Loucy (cell line): Measurements from ENCODE around the gene FKBP6.
"Not testable (repeated sequence)": the region's sequence is repeated elsewhere in the genome, so short reads cannot be mapped to it uniquely, and the experiment has no call there.

Experiments
- H2AFZ ChIP-seq: fragments of 200-600 bp; sonication (generic); 2 replicates; pipeline ENCODE4 v1.6.0; 2016; ENCODE audit warnings: antibody characterized with exemption, mild to moderate bottlenecking, low read length, moderate library complexity
- H3F3A ChIP-seq: fragments of 200-600 bp; 2 replicates; pipeline ENCODE4 v1.6.0; 2016; ENCODE audit warnings: antibody characterized with exemption, low read depth, mild to moderate bottlenecking
- H3K27me3 ChIP-seq: fragments of 200-600 bp; sonication (generic); 2 replicates; pipeline ENCODE4 v1.6.1; 2014; ENCODE audit warnings: low read length, mild to moderate bottlenecking; ENCODE audit not compliant: insufficient read depth, poor library complexity, severe bottlenecking
- H3K36me3 ChIP-seq: fragments of 200-600 bp; sonication (generic); 2 replicates; pipeline ENCODE4 v1.6.1; 2016; ENCODE audit warnings: low read length; ENCODE audit not compliant: insufficient read depth
- H3K4me1 ChIP-seq: fragments of 200-600 bp; sonication (generic); 2 replicates; pipeline ENCODE4 v1.5.1; 2014; ENCODE audit warnings: low read length, mild to moderate bottlenecking; ENCODE audit not compliant: insufficient read depth, poor library complexity, severe bottlenecking
- H3K4me2 ChIP-seq: fragments of 200-600 bp; sonication (generic); 2 replicates; pipeline ENCODE4 v1.6.0; 2014; ENCODE audit warnings: antibody characterized with exemption, low read length, low read depth, mild to moderate bottlenecking; ENCODE audit not compliant: poor library complexity, severe bottlenecking
- H3K4me3 ChIP-seq: fragments of 200-600 bp; sonication (generic); 2 replicates; pipeline ENCODE4 v1.5.1; 2014; ENCODE audit warnings: low read length, mild to moderate bottlenecking, mixed read lengths; ENCODE audit not compliant: poor library complexity, severe bottlenecking
- H3K79me2 ChIP-seq: fragments of 200-600 bp; sonication (generic); 2 replicates; pipeline ENCODE4 v1.6.1; 2014; ENCODE audit warnings: low read length; ENCODE audit not compliant: insufficient read depth
- H3K9ac ChIP-seq: fragments of 200-600 bp; sonication (generic); 2 replicates; pipeline ENCODE4 v1.6.0; 2014; ENCODE audit warnings: mild to moderate bottlenecking, low read depth, low read length, moderate library complexity; ENCODE audit not compliant: poor library complexity, severe bottlenecking
- H3K9me2 ChIP-seq: fragments of 200-600 bp; sonication (generic); replicated peaks from 2 replicates; pipeline ENCODE4 v1.6.1; 2016; ENCODE audit warnings: low read depth, low read length, mixed read lengths
- H3K9me3 ChIP-seq: fragments of 200-600 bp; sonication (generic); 2 replicates; pipeline ENCODE4 v1.6.1; 2014; ENCODE audit warnings: mild to moderate bottlenecking, antibody characterized with exemption, low read length, low read depth; ENCODE audit not compliant: insufficient read depth
- H4K20me1 ChIP-seq: fragments of 200-600 bp; sonication (generic); 2 replicates; pipeline ENCODE4 v1.6.0; 2014; ENCODE audit warnings: antibody characterized with exemption, low read length, mild to moderate bottlenecking; ENCODE audit not compliant: insufficient read depth, poor library complexity, severe bottlenecking
- CTCF ChIP-seq: fragments of 200-600 bp; sonication (generic); conservative IDR thresholded peaks from 2 replicates; pipeline ENCODE4 v1.5.1; 2014; ENCODE audit warnings: mild to moderate bottlenecking, antibody characterized with exemption, low read length
- EZH2phosphoT487 ChIP-seq: fragments of 200-600 bp; IDR thresholded peaks from 2 replicates; pipeline ENCODE4 v1.6.1; 2018; ENCODE audit warnings: antibody characterized with exemption, mild to moderate bottlenecking, moderate library complexity, borderline replicate concordance

Gene FKBP6

GRCh38 chr7:73358590-73359275 lies 30.8 kb downstream of the FKBP6 start:
- Histone ChIP-seq H2AFZ (0 out of 2 replicates have a peak overlapping the region, but pooled peaks have one; percentile 43), H3K4me3 (no peak overlapping the region), H3K79me2 (no peaks in the 10 kb centered on the region), H3K9me2 (no peaks in the 10 kb centered on the region), H3K9ac (no peak overlapping the region), H3F3A (no peaks in the 10 kb centered on the region), H3K4me2 (no peak overlapping the region), H4K20me1 (no peaks in the 10 kb centered on the region), H3K4me1 (no peaks in the 10 kb centered on the region), H3K27me3 (no peaks in the 10 kb centered on the region), H3K36me3 (no peaks in the 10 kb centered on the region), H3K9me3 (no peaks in the 10 kb centered on the region)
- TF ChIP-seq EZH2phosphoT487 (no peak), CTCF (no peak)

- TF ChIP-seq CTCF (no peak), EZH2phosphoT487 (no peak)
Measured at GRCh38 chr7:73359306-73359705, 31.3 kb downstream of the FKBP6 start.

DNA sequence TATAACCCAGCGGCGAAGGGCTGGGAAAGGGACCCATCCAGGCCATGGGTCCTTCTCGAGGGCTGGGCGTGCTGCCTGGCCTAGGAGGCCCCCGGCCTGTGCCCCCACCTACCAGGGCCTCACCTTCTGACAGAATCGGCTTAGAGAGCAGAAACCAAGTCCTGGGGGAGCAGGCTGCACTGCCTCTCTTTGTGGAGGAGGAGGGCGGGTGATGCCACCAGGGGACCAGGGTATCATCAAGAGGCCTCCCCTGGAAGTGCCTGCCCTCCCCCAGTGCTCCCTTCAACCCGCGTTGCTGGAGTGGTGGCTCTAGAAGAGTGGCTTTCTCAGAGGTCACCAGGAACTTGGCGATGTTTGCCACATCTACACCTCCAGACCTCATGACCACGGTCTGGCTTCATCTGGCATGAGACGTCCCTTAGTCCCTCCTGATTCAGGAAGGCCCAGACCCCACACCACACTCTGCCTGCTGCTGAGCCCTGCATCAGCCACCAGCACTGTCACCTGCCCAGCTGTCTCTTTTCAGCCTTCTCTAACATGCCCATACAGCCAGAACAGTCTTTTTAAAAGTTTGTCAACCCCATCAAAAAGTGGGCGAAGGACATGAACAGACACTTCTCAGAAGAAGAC lies 31.9 kb downstream of the FKBP6 start:
- Histone ChIP-seq H3K27me3 (no peaks in the 10 kb centered on the region), H3K4me1 (no peaks in the 10 kb centered on the region), H4K20me1 (no peaks in the 10 kb centered on the region), H3K4me2 (no peak overlapping the region), H3K9me3 (no peaks in the 10 kb centered on the region), H3K4me3 (no peak overlapping the region), H2AFZ (no peak overlapping the region), H3F3A (no peaks in the 10 kb centered on the region), H3K36me3 (no peaks in the 10 kb centered on the region), H3K9ac (no peak overlapping the region), H3K79me2 (no peaks in the 10 kb centered on the region), H3K9me2 (no peaks in the 10 kb centered on the region)
- TF ChIP-seq EZH2phosphoT487 (no peak), CTCF (no peak)

More at GRCh38 chr7:73359306-73359705, 31.3 kb downstream of the FKBP6 start:
- Histone ChIP-seq H3K9me3 (no peaks in the 10 kb centered on the region), H3K9ac (no peak overlapping the region), H3K4me2 (no peak overlapping the region), H3K36me3 (no peaks in the 10 kb centered on the region), H3K4me1 (no peaks in the 10 kb centered on the region), H3K9me2 (no peaks in the 10 kb centered on the region), H3K79me2 (no peaks in the 10 kb centered on the region), H2AFZ (no peak overlapping the region), H4K20me1 (no peaks in the 10 kb centered on the region), H3K27me3 (no peaks in the 10 kb centered on the region), H3F3A (no peaks in the 10 kb centered on the region), H3K4me3 (no peak overlapping the region)

- H3K27me3 ChIP-seq, H3K36me3 ChIP-seq, H3K4me1 ChIP-seq, H3K9me3 ChIP-seq, H3K79me2 ChIP-seq, H4K20me1 ChIP-seq, H3K4me3 ChIP-seq, H3K4me2 ChIP-seq, H3K9ac ChIP-seq, H3F3A ChIP-seq, H3K9me2 ChIP-seq, H2AFZ ChIP-seq: not testable (repeated sequence)
Measured at GRCh38 chr7:73360590-73360989, 32.6 kb downstream of the FKBP6 start.
